ENCODE measurements around the gene ADAMTS6.
"Not testable (repeated sequence)": the region's sequence is repeated elsewhere in the genome, so short reads cannot be mapped to it uniquely, and the experiment has no call there.

Gene ADAMTS6

DNA sequence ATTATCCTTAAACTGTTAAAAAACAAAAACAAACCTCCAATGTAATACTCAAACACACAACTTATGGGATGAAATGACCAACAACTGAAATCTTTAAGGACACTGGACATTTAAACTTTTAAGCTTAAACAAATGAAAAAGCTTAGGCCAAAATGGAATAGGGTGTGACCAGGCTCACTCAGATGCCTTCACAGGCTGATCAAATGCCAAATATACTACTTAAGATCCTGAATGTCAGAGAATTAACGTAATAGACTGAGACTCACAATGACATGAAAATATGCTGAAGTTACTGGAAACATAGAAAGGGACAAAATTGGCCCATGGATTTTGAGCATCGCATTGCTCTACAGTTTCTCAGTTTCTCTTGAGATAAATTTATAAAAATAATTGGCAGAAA lies 286.8 kb downstream of the ADAMTS6 start:
- DNase-seq = no peak

DNA sequence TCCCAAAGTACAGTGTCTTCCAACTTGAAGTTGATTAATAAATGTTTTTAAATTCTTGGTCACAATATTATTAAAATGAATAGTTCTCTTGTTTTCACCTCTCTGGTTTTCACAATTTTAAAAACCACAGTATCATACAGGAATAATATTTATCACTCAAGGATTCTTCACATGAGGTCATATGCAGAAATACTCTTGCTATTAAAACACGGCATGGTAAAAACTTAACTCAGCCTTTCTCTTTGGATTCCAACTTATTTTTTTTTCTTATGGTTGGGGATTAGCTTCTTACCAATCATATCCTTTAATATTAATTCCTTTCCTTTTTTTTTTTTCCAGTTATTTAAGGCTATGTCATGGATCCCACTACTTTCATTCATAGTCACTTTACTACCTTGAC lies 289.4 kb downstream of the ADAMTS6 start:
- DNase-seq = no peak

DNA sequence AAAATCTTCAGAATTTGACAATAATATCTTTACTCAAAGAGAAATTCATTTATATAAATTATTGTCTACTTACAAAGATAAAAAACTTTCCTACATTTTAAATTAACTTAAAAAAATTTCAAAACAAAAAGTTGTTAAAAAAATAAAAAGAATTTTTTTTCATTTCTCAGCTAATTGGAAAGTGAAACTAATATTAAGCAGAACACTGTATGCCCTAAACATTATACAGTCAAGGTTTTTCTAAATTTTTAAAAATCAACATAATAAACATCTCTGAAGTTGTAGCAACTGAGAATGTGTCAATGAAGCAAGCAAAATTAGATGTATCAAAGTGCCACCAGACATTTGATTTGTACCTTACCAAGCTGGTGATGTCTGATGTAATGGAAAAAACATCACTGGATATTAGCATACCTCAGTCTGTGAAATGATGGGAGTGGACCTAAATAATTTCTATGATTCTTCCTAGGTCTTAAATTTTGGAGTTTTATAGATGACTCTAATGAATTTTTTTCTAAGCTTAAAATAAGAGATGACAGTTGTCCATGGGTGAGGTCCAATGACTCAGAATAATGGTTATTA lies 290.1 kb downstream of the ADAMTS6 start:
- no peak for DNase-seq

DNA sequence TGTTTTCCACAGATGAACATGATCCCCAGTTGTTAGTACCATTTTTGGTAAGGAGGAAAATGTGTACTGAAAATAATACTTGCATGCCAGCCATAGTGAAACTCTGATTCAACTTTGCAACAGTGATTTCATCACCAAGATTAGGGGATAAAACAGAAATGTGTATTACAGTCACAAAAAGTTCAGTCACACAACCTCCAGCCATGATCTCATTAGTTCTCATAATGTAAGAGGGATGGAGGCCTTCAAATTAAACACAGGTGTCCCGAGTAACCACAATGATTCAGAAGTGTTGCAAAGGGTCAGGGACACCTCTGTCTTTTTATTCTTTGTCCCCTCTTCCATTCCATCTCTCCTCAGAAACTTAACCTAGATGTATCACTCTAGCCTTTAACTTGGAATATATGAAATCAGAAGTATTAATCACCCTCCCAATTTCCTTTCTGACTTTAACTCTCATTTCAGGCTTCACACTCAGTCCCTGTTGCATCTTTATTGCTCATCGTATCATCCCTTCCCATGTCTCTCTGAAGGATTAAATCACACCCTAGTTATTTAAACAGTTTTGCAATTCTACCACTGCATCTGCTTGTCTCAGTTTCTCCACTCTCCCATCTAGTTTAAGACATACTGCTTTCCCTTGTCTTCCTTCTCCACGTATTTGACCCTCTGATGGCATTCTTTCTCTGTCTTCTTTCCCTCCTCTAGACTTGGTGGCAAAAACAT lies 291.2 kb downstream of the ADAMTS6 start:
- peak; percentile 84 for DNase-seq

DNA sequence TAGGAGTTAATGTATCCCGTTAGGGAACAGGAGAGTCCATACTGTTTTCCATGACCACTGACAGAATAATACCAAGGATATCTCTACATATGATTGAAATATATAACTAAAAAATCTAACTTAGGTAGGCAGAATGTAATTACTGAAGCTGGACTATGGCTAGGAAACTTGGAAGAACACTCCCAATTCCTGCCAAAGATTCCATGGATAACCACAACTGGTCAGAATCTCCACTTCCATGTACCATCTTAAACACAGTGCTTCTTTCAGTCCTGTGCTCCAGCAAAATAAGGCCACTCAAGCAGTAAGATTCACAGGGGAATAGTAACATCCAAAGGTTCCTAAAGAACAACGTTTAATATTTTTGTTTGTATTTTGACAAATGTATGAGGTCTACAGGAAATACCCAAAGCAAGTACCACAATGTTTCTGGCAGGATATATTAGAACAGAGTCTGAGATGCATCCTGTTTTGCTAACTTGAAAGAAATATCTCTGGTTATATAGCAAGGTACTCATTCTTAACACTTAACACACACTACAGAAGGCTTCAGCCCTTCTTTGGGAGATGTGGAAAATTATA lies 295.0 kb downstream of the ADAMTS6 start:
- no peak for DNase-seq

DNA sequence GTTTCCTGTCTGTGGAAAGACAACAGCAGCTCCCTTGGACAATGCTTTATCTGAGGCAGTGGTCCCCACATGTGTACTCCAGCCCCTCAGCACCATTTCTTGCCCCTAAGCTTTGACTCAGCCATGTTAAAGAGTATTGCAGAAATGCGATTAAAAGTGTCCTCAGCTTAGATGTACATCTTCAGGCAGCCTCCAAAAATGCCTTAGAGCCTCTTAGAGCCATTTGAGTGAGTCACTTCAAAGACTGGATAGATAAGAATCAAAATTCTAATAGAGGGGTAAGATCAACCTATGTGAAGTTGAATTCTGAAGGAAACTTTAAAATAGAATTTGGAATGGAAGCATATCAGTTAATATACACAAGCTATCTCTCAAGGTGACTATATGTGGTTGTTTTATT lies 296.3 kb downstream of the ADAMTS6 start:
- no peak for DNase-seq

DNA sequence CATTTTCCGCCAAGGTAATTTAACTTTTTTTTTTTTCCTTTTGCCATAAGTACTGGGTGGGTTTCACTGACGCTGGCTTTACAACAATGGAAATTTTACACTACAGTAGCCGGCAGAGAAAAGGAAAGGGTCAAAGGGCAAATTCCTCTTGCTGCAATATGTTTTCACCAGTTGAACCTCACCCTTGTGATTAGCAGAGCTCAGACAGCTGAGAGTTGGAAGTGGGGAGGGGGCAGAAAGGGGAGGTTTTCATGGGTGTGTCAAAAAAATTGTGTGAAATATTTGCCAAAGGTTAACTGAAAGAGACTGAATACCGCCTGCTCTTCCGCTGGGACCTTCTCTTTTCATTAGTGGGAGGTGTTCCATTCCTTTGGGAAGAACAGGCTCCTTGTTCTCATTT lies 296.9 kb downstream of the ADAMTS6 start:
- DNase-seq = no peak

DNA sequence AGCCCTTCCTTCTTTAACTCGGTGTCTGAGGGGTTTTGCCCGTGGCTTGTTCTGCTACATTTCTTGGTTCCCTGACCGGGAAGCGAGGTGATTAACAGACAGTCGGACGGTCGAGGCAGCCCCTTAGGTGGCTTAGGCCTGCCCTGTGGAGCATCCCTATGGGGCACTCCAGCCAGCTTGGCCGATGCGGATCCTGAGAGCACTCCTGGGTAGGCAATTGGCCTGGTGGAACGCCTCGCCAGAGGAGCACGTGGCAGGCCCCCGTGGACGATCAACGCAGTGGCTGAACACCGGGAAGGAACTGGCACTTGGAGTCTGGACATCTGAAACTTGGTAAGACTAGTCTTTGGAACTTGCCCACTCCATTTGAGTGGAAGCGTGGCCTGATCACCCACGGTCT lies 307.5 kb downstream of the ADAMTS6 start:
- DNase-seq = not testable (repeated sequence)

DNA sequence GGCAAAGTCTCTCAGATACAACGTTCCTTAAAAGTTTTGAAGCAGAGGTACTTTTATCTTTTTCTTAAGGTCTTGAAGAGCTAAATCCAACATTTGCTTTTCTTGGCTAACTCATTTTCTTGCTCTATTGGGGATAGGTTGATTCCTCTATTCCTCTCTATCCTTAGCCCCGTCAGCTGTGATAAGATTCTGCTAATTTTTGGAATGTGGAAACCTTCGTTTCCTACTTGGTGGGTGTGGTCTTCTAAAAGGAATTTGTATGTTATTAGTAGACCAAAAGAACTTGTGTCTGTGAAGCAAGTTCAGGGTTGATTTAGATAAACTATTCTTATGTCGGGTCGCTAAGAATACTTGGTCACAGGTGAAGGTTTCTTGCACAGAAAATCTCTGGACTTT lies 308.6 kb downstream of the ADAMTS6 start:
- DNase-seq = no peak

DNA sequence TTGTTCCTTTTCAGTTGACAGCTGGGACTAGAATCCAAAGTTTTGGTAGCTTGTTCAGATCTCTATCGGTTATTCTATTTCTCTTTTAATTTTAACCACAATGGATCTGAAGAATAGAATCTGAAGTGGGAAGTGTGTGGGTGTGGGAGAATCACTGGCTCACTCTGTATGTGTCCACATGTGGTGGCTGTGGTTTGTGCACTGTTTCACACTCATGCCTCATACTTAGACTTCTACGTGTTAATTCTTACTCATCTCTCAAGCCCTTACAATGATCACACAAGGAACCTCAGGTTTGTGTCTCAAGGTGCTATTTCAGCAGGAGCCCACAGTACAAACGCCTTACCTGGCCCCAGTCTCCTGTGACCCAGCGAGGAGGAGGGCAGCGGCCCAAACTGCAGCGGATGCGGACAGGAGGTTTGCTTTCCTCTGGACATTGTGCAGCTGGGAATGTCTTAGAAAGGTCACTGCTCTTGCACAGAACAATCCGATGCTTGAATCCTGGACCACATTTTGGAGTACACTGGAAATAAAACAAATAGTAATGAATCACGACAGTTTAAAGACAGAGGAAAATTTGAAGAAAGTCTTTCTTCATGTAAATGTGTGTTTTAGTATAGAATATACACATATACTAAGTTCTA lies 309.1 kb downstream of the ADAMTS6 start:
- peak; percentile 71 for DNase-seq

DNA sequence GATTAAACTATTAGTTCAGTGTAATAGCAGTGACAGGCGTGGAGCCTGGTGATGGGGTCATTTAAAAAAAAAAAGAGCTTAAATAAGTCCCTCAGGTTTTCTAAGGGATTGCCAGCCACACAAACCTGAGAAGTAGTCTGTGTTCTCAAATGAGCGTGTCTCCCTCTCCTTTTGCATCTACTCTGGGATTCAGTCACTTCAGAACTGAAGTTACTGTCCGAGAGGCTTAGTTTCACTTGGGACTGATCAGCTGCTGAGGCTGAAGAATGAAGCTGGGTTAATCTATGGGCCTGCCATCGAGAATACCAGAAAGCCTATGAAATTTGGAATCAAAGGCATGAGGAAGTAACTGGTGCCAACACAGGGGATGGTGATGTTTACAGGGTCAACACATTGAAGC lies 310.1 kb downstream of the ADAMTS6 start:
- no peak for DNase-seq

DNA sequence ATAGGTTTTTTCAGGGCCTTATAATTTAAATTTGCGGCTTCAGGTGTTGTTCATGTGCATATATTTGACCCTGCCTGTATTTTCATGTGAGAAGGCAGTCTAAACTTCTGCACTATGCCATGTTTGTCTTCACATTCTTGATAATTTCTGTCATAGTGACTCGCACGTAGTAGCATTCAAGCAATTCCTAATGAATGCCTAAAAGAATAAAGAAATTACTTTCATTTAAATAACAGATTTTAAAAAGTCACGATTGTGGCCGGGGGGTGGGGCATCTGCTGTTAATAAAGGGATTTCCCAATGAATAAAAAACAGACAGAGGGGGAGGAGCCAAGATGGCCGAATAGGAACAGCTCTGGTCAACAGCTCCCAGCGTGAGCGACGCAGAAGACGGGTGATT lies 318.0 kb downstream of the ADAMTS6 start:
- DNase-seq = no peak

DNA sequence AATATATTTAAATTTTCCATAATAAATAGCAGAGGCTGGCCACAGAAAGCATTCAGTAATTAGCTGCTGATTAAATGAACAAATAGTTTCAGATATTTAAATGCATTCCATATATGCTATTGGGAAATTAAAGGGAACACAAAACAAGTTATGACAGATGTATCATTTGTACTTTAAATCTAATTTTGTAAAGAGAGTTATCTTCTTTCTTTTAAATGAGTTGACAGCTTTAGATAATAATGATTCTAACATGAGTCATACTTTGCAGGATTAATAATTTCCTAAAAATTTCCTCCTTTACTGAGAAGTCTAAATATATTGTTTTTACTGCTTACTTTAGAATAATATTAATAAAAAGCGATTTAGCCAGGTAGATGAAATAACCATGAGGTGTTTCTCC lies 320.1 kb downstream of the ADAMTS6 start:
- DNase-seq = no peak

DNA sequence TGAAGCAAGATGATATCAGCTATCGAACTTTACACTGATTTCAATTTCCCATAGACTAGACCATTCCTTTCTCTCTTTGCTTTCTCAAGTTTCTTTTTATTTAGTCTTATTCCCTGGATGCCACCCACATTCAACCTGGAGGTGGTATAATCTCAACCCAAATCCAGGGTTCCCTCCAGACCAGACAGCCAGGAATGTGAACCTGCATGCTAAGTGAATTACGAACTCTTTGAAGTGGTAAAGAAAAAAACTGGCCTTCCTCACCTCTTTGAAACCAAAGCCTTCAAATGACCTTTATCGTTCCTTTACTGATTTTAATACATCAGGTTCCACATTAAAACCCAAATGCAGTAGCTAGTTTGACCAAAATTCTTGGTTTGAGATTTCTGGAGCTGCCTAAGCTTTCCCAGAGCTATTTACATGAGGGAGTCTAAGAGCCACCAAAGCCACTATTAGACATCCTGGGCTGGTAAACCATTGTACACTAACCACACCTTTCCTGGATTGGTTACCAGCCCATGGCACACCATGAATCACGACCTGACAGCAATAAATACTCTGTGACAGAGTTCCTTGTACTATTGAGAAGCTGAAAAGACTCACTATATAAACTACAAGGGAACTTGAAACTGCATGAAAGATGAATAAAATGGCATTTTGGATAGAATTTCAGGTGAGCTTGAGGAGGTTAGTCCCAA lies 323.7 kb downstream of the ADAMTS6 start:
- DNase-seq = no peak

DNA sequence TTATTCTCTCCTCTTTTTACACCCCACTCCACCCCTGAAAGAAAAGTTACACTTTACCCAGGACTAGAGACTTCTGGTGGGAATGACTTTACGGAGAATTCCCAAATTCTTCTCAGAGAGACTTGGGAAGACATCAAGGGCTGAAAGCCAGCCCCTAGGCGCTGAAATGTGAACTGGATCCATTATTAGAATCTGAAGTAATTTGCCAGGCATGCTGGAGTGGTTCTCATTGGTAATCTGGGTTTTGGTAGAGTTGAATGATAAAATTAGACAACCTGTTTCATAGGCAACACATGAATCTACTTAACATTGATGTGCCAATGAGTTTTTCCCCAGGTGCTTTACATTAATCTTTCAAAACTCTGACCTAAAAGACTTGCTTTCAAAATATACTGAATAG lies 324.8 kb downstream of the ADAMTS6 start:
- DNase-seq = no peak

DNA sequence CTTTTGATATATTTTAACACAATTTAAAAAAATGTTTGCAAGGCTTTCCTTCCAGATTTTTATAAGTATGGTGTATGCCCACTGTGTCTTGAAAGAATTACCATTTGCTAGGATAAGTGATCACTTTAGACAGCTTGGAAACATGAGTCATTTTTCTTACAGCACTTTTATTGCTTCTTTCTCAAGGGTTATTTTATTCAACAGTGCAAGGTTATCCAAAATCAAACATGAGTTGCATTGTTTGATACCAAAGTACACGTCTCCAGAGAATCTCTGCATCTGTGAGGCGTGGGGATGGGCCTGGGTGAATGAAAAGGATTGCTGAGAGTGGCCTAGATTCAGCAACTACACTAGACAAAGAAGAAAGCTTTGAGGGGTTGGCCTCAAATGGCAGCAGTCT lies 329.6 kb downstream of the ADAMTS6 start:
- DNase-seq = no peak

DNA sequence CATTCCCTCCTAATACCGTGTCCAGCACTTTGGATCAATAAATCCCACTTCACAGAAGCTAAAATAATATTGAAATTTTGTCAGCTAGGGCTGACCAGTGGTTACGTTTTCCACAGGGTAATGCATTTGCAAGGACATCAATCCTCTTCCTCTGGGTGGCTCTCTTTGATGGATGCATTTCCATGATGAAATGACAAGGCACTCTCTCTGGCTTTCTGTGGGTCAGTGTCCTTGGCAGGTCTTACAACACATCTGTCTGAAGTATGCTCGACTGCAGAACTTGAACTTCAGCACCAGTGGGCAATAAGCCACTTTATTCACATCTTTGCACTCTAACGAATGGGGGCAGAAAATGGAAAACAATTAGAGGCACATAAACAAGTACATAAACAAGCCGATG lies 330.1 kb downstream of the ADAMTS6 start:
- DNase-seq = no peak

DNA sequence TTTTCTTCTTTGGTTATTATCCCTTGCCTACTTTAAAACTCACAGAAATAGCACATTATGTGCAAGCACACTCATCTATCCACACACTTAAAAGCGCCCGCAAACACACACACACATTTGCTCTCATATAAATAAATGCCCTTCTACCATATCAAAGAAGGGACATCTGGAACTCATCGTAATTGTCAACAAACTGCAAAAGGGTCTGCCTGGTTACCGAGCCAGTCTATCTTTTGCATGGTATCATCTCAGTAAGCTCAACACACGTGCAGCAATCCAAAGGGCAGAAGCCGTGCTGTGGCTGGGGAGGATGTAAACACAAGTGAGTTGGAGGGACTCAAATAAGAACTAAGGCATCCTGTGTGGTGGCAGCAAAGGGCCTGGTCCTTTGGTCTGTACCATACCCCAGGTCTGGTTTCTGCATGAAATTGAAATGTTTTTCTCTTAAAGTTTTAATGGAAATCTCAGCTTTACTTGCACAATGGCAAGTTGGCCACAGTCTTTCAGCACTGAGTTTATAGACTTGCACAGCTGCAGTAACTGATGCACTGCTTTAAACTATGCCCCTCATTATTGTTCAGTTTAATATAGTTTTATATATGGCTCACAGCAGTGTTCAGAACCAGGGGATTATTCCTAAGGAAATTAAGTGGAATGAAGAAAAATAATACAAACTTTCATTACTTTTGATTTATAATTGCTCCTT lies 331.0 kb downstream of the ADAMTS6 start:
- DNase-seq = no peak

DNA sequence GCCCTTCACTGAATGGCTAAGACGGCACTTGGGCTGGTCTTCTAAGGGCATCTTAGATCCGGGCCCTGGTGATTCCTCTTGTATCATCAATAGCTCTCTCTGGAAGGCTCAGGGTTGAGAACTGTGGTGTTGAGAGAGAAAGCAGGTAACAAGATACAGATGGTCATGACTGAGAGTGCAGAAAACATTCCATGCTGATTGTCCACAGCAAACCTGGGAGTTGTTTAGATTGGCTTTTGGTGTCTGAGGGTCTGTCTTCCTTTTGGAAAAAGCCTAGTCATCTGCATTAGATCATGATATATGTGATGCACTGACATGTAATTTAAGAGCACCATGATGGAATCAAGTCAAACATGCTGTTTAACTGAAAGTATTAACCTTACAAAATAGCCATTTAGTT lies 331.9 kb downstream of the ADAMTS6 start:
- DNase-seq = no peak

DNA sequence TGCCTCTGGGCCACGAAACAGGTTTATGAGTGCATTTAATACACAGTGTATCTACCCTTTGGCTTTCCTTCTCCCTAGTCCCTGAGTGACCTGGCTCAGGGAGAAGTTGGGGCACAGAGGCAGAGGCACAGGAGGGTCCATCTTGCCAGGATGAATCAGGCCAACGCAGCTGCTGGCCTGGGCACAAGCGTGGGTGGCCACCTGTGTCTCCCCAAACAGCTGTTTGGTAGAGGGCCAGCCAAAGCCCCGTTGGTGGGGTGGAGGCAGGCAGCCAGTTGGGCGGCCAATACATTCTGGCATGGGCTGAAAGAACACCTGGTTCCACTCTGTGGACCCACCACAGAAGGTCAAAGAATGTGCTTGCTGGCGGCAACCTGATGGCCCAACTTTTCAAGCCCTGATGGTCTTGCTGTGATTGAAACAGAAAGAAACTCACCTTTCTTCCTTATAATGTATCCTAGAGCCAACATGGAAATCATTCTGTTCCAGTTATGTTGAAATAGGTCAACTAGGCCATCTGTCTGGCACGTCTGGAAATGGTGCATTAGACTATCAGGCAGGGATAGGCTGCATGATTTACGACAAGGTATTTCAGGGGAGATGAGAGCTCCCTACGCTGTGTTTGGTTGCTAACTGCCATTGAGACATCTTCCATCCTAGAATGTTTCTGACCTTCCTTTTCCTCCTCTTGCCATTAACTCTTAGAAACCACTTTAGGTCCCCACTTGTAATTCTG lies 337.4 kb downstream of the ADAMTS6 start:
- DNase-seq = no peak

DNA sequence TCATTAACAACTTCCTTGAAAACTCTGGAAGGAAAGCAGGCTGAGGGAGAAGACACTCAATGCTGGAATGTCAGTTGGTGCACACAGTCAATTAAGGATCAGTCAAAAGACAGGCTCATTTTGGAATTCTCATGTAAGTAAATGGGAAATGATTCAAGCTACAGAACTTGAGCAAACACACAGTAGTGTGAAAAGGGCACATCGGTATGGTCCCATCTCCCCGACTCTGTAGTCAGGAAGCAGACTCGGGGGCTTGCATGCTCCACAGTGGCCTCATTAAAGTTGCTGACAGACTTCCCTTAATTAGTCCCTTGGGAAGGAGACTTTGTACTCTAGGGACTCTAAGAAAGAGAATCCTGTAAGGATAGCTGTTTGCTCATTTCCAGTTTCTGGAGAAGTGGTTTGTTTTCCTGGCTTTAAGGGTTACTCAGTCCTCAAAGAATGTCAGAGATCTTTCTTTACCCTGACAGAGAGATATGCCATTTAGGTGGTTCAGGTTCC lies 339.2 kb downstream of the ADAMTS6 start:
- no peak for DNase-seq

DNA sequence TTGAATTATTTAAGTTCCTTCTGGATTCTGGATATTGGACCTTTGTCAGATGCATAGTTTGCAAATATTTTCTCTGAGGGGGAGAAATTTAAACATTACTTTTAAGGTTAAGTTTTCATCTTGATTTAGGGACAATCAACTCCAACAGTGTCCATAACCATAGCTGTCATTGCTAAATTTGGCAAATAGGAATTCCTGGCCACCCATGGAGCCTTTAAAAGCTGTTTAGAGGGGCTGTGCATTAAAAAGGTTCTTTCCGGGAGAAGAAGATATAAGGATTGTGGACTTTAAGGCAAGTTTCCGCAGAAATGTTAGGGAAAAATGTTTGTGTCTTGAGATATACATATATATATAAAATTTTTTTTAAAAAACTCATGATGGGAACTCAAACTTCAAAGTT lies 339.7 kb downstream of the ADAMTS6 start:
- no peak for DNase-seq
